ENCODE data around the gene ABR. TPM values are rescaled to one million over a fixed set of nuclear protein-coding genes. Genes with fewer than 3 reads are reported as not detected.
A peak's percentile ranks its signal among the peaks of the same experiment; 100 is the strongest.

The ABR gene
- total and polyA plus RNA-seq, 2 of the 8 experiments (the other 6 are each of a cell fraction or from before 2014, with no cell fraction given): 44.8 to 47.2 TPM

DNA sequence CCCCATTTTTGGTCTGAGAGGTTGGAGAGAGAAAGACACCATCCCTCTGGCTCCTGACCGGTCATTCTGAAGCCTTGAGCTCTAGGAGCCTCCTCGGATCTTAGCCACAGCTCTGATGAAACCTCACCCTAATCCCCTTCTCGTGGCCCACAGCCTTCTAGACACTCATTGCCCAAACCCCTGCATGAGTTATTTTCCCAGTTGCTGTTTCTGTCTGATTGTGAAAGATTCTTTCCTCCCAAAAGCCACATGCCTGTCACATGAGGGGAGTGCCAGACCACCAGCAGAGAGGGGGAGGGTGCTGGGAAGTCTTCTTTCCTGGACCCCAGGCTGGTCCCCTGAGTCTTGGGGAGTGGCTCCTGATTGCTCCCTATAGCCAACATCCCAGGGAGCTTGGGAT, 17.6 kb upstream of the ABR start:
- H3K79me1 ChIP-seq (ENCODE audit: low read depth, low read length): no peaks in the 10 kb centered on the region
- no peak overlapping the region for H3K27ac ChIP-seq (ENCODE audit: low read depth, low read length)
- H3K56ac ChIP-seq (replicated peaks; ENCODE audit: insufficient read length, low read depth, low read length): no peak overlapping the region
- H3K23ac ChIP-seq (ENCODE audit: insufficient read length): no peak overlapping the region
- H2BK120ac ChIP-seq (replicated peaks; ENCODE audit: low read depth, low read length): no peak overlapping the region
- no peak overlapping the region for H3K4me2 ChIP-seq (ENCODE audit: insufficient read depth in 1 of 2, low read depth in 2 of 2, low read length in 2 of 2)
- no peaks in the 10 kb centered on the region for H4K20me1 ChIP-seq (replicated peaks in 1 of 2; ENCODE audit: control insufficient read depth in 1 of 2, insufficient read depth in 2 of 2, low read length in 2 of 2)
- WGBS, 2 experiments (ENCODE audit: extremely low coverage in 1 of 2, insufficient coverage in 1 of 2, insufficient read length in 1 of 2, insufficient replicate concordance in 2 of 2, low coverage in 1 of 2, low lambda C conversion rate in 2 of 2, missing lambda C conversion rate in 1 of 2): 89% methylated on average over 3 of the region's 3 CpGs; no CpG with 5 or more reads in 1 of the 2 experiments
- H3K36me3 ChIP-seq (ENCODE audit: control insufficient read depth in 2 of 4, insufficient read depth in 4 of 4, low read length in 3 of 4): no peaks in the 10 kb centered on the region
- no peaks in the 10 kb centered on the region for H3K9me3 ChIP-seq (ENCODE audit: insufficient read depth in 2 of 2, low read depth in 1 of 2, low read length in 1 of 2)
- 0 out of 2 replicates have a peak overlapping the region, but pooled peaks have one; percentile 29 for H2BK15ac ChIP-seq (ENCODE audit: low read length)
- no peak overlapping the region for H3K9ac ChIP-seq (replicated peaks in 1 of 4; ENCODE audit: extremely low read depth in 1 of 4, low read depth in 3 of 4, low read length in 3 of 4)
- POLR2A ChIA-PET (ENCODE audit: partially characterized antibody): interaction anchor here (0.6 to 1.2 kb wide), 2 partner anchors 63 to 892 kb away, joined by 3 read pairs; no protein-coding TSS in a partner anchor
- H3K79me2 ChIP-seq (ENCODE audit: control insufficient read depth in 1 of 2, insufficient read depth in 2 of 2, low read length in 2 of 2): no peaks in the 10 kb centered on the region
- H3K4ac ChIP-seq (replicated peaks; ENCODE audit: insufficient read length, low read depth, low read length): no peak overlapping the region
- H2BK20ac ChIP-seq (ENCODE audit: low read length): no peak overlapping the region
- DNase-seq (ENCODE audit: low read depth in 1 of 2, low spot score in 2 of 2) (no peak), FAIRE-seq (no peak)
- H2BK12ac ChIP-seq (ENCODE audit: low read depth, low read length): no peak overlapping the region
- H4K8ac ChIP-seq (ENCODE audit: extremely low read depth, insufficient read depth, low read length): no peak overlapping the region
- H2AFZ ChIP-seq (ENCODE audit: low read length): no peak overlapping the region
- no peak overlapping the region for H2AK5ac ChIP-seq (ENCODE audit: low read depth, low read length)
- no peak overlapping the region for H3K14ac ChIP-seq (ENCODE audit: insufficient read length)
- no peak overlapping the region for H3K18ac ChIP-seq (ENCODE audit: extremely low read depth, low read length)
- H3K4me1 ChIP-seq (replicated peaks in 1 of 4; ENCODE audit: control insufficient read depth in 3 of 4, insufficient read depth in 4 of 4, low read length in 3 of 4): no peaks in the 10 kb centered on the region
- no peak overlapping the region for H3K4me3 ChIP-seq (ENCODE audit: extremely low read depth in 1 of 4, insufficient read depth in 2 of 4, low read depth in 3 of 4, low read length in 4 of 4)
- no peak for TF ChIP-seq SIN3A (conservative IDR thresholded peaks at IDR 0.05 in 1 of 2, IDR thresholded peaks at IDR 0.05 in 1 of 2; ENCODE audit: low read depth in 1 of 2, low read length in 2 of 2)
- no peak for TF ChIP-seq CBX5 (IDR thresholded peaks at IDR 0.05; ENCODE audit: low read depth, low read length)
- no peak for TF ChIP-seq EGR1 (IDR thresholded peaks at IDR 0.05; ENCODE audit: borderline replicate concordance, low read depth, low read length)
- TF ChIP-seq SUZ12 (IDR thresholded peaks at IDR 0.05; ENCODE audit: low read length): no peak
- H2BK5ac ChIP-seq (ENCODE audit: low read depth, low read length): no peak overlapping the region
- CTCF ChIA-PET (ENCODE audit: partially characterized antibody): interaction anchor here (0.6 to 7.3 kb wide), 7 partner anchors 9 to 901 kb away, joined by 3 to 61 read pairs (median 3); no protein-coding TSS in a partner anchor
- H3K23me2 ChIP-seq (ENCODE audit: low read depth, low read length): no peaks in the 10 kb centered on the region
- H3K27me3 ChIP-seq (replicated peaks in 1 of 4; ENCODE audit: control insufficient read depth in 3 of 4, extremely low read depth in 1 of 4, insufficient read depth in 3 of 4, low read length in 3 of 4): peaks cover 0 to under 1% (median 0%) of the 10 kb centered on the region in 4 experiments; a peak in 1 of 7 replicates
- no peak overlapping the region for H4K91ac ChIP-seq (replicated peaks; ENCODE audit: insufficient read length, low read length)
- H4K5ac ChIP-seq (ENCODE audit: insufficient read length, low read depth, low read length): no peak overlapping the region
